MM.1S (cell line): ENCODE data around the gene RNF6.

Experiments
- CTCF ChIP-seq: fragments of 300-600 bp; sonication (generic); IDR thresholded peaks from 2 replicates; pipeline ENCODE4 v1.5.1; 2016; ENCODE audit warnings: antibody characterized with exemption, low read length, mixed read lengths
- EZH2 ChIP-seq: fragments of 300-600 bp; sonication (generic); optimal IDR thresholded peaks from 2 replicates; pipeline ENCODE3; 2017; ENCODE audit warnings: low read depth, mild to moderate bottlenecking, antibody characterized with exemption, low read length, mixed read lengths

GRCh38 chr13:26179344-26179743 is 42.8 kb downstream of the RNF6 start:
- no peak for TF ChIP-seq CTCF
- TF ChIP-seq EZH2, result no peak
